A673 (cell line): ENCODE measurements around the gene PCNA.

Experiments used
- CTCF ChIP-seq: fragments of 300-800, 200-600 bp; sonication (generic); conservative IDR thresholded peaks from 2 replicates; pipeline ENCODE4 v1.5.1; 2017; ENCODE audit warnings: low read depth, mild to moderate bottlenecking, antibody characterized with exemption, low read length, moderate library complexity, mixed read lengths
- EZH2 ChIP-seq: fragments of 200-600 bp; sonication (generic); IDR thresholded peaks from 2 replicates; pipeline ENCODE4 v1.6.1; 2017; ENCODE audit warnings: borderline replicate concordance, low read depth, mild to moderate bottlenecking, mixed read lengths, antibody characterized with exemption, low read length; ENCODE audit not compliant: poor library complexity, severe bottlenecking

GRCh38 chr20:5091902-5092301, 27.9 kb downstream of the PCNA start:
- TF ChIP-seq CTCF (no peak), EZH2 (no peak)
